ENCODE data around the gene RAB36. TPM values are rescaled to one million over a fixed set of nuclear protein-coding genes. Genes with fewer than 3 reads are reported as not detected.

The RAB36 gene
- polyA plus RNA-seq, 2 of the 4 experiments (the other 2 are of a cell fraction), result 2.5 to 4.0 TPM

DNA sequence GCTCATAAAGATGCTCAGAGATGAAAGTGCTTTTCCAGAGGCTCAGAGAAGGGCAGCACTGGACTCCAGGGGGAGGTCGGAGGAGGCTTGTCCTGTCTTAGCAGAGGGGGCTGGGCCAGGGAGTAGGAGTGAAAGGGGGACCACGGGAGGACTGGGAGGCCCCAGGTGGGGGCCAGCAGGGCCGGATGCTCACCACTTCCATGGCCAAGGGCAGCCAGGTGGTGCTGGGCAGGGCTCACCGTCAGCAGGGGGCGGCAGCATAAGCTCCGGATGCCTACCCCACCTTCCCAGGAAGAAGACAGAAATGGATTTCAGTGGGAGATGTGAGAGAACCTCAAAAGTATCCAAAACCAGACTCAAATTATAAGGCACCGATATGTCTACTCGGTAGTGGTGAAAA, 11.0 kb downstream of the RAB36 start:
- no peak overlapping the region for H3K27ac ChIP-seq
- TF ChIP-seq, protein P1, sequence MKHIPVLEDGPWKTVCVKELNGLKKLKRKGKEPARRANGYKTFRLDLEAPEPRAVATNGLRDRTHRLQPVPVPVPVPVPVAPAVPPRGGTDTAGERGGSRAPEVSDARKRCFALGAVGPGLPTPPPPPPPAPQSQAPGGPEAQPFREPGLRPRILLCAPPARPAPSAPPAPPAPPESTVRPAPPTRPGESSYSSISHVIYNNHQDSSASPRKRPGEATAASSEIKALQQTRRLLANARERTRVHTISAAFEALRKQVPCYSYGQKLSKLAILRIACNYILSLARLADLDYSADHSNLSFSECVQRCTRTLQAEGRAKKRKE (CRISPR knock-in tag; IDR thresholded peaks at IDR 0.05; ENCODE audit: low read depth), result no peak
- TF ChIP-seq RAD21 (conservative IDR thresholded peaks at IDR 0.05 in 1 of 2, IDR thresholded peaks at IDR 0.05 in 1 of 2), result no peak
- TF ChIP-seq, protein P2, sequence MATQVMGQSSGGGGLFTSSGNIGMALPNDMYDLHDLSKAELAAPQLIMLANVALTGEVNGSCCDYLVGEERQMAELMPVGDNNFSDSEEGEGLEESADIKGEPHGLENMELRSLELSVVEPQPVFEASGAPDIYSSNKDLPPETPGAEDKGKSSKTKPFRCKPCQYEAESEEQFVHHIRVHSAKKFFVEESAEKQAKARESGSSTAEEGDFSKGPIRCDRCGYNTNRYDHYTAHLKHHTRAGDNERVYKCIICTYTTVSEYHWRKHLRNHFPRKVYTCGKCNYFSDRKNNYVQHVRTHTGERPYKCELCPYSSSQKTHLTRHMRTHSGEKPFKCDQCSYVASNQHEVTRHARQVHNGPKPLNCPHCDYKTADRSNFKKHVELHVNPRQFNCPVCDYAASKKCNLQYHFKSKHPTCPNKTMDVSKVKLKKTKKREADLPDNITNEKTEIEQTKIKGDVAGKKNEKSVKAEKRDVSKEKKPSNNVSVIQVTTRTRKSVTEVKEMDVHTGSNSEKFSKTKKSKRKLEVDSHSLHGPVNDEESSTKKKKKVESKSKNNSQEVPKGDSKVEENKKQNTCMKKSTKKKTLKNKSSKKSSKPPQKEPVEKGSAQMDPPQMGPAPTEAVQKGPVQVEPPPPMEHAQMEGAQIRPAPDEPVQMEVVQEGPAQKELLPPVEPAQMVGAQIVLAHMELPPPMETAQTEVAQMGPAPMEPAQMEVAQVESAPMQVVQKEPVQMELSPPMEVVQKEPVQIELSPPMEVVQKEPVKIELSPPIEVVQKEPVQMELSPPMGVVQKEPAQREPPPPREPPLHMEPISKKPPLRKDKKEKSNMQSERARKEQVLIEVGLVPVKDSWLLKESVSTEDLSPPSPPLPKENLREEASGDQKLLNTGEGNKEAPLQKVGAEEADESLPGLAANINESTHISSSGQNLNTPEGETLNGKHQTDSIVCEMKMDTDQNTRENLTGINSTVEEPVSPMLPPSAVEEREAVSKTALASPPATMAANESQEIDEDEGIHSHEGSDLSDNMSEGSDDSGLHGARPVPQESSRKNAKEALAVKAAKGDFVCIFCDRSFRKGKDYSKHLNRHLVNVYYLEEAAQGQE (IDR thresholded peaks at IDR 0.05), result no peak
- TF ChIP-seq TP53 (CRISPR knock-in tag; IDR thresholded peaks at IDR 0.05), result no peak
- TF ChIP-seq, protein P3, sequence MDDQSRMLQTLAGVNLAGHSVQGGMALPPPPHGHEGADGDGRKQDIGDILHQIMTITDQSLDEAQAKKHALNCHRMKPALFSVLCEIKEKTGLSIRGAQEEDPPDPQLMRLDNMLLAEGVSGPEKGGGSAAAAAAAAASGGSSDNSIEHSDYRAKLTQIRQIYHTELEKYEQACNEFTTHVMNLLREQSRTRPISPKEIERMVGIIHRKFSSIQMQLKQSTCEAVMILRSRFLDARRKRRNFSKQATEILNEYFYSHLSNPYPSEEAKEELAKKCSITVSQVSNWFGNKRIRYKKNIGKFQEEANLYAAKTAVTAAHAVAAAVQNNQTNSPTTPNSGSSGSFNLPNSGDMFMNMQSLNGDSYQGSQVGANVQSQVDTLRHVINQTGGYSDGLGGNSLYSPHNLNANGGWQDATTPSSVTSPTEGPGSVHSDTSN (IDR thresholded peaks at IDR 0.05), result no peak
- TF ChIP-seq RNF2 (IDR thresholded peaks at IDR 0.05; ENCODE audit: borderline replicate concordance, low read depth), result no peak
- no peak for TF ChIP-seq ZC3H11A (IDR thresholded peaks at IDR 0.05)
- TF ChIP-seq HOXB5 (CRISPR knock-in tag; IDR thresholded peaks at IDR 0.05), result no peak
- TF ChIP-seq EP300 (IDR thresholded peaks at IDR 0.05), result no peak
- TF ChIP-seq CEBPB (IDR thresholded peaks at IDR 0.05), result no peak
- no peak for TF ChIP-seq ZSCAN20 (CRISPR knock-in tag; IDR thresholded peaks at IDR 0.05)
- no peak for TF ChIP-seq FOSL2 (IDR thresholded peaks at IDR 0.05)
- no peak for TF ChIP-seq FOSL2 (CRISPR knock-in tag; IDR thresholded peaks at IDR 0.05)
- no peak for TF ChIP-seq JUN (IDR thresholded peaks at IDR 0.05)
- no peak for TF ChIP-seq HOXB13 (CRISPR knock-in tag; IDR thresholded peaks at IDR 0.05; ENCODE audit: low read depth)
- TF ChIP-seq RFX5 (IDR thresholded peaks at IDR 0.05), result no peak
- TF ChIP-seq NFE2L2 (conservative IDR thresholded peaks at IDR 0.05; ENCODE audit: low read length), result no peak
- TF ChIP-seq SREBF2 (IDR thresholded peaks at IDR 0.05), result no peak
- no peaks in the 10 kb centered on the region for H3K9me3 ChIP-seq
- ChIA-PET POLR2A (no interaction called here), CTCF (interaction anchor here (0.6 to 1.5 kb wide), 4 partner anchors 10 to 125 kb away, joined by 3 to 6 read pairs (median 4); no protein-coding TSS in a partner anchor)
- ATAC-seq (peak in 1 of 2 experiments; percentile 49; a peak in 4 of 6 replicates), FAIRE-seq (no peak), DNase-seq (ENCODE audit: low read depth in 1 of 2, low spot score in 1 of 2) (no peak)
- H3K4me3 ChIP-seq, result no peak overlapping the region
- WGBS (ENCODE audit: missing lambda C conversion rate), result 57% methylated on average over 5 of the region's 8 CpGs
- no peaks in the 10 kb centered on the region for H3K4me1 ChIP-seq
- no peak overlapping the region for H3K4me2 ChIP-seq

DNA sequence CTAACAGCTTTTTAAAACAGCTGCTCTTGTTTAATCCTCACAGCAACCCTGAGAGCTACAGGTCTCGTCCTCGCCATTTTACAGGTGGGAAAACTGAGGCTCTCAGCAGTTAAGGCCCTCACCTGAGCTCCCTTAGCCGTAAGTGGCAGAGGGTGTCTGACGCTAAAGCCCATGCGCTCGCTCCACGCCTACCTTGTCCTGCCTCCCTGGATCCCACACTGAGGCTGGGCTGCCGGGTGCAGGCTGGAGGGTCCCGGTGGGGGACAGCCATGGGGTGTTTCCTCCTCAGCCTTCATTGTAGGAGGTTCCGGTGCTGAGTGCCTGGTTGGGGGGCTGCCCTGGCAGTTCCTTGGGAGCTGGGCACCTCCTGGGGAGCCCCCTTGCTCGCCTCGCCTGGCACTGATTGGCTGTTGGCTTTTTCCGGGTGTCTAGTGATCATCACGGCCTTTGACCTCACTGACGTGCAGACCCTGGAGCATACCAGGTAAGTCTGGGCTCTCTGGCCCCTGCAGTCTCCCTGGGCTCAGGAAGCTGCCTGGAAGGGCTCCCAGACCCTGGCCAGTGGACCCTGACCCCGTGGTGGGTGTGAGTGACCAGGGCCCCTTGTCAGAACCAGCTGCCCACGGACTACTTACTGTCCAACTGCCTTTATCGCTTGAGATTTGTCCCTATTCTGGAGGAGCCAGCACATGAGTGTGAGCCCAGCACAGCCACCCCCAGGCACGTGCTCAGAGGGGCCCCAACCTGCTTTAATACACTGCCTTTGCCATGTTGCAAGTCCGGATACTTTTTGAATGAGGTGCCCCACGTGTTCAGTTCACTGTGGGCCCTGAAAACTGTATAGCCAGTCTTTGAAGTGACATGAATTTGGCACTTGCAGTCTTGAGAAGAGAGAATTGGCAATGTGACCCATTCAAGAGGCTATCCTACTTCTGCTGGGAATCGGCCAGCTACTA, 12.6 kb downstream of the RAB36 start:
- no peaks in the 10 kb centered on the region for H3K9me3 ChIP-seq
- CTCF ChIA-PET, result no interaction called here
- WGBS (ENCODE audit: missing lambda C conversion rate), result 89% methylated on average over 14 of the region's 22 CpGs
- POLR2A ChIA-PET, result no interaction called here
- FAIRE-seq (no peak), DNase-seq (ENCODE audit: low read depth in 1 of 2, low spot score in 1 of 2) (no peak), ATAC-seq (no peak)
- TF ChIP-seq CHD4 (IDR thresholded peaks at IDR 0.05; ENCODE audit: borderline replicate concordance) (no peak), KDM5A (IDR thresholded peaks at IDR 0.05) (no peak), SMC3 (IDR thresholded peaks at IDR 0.05) (no peak), HDAC2 (IDR thresholded peaks at IDR 0.05) (no peak), ZSCAN20 (CRISPR knock-in tag; IDR thresholded peaks at IDR 0.05) (no peak), POLR2AphosphoS2 (conservative IDR thresholded peaks at IDR 0.05; ENCODE audit: low read length) (no peak), JUNB (IDR thresholded peaks at IDR 0.05) (no peak), HOXB13 (CRISPR knock-in tag; IDR thresholded peaks at IDR 0.05; ENCODE audit: low read depth) (no peak), RFX5 (IDR thresholded peaks at IDR 0.05) (no peak)
- TF ChIP-seq, protein P4, sequence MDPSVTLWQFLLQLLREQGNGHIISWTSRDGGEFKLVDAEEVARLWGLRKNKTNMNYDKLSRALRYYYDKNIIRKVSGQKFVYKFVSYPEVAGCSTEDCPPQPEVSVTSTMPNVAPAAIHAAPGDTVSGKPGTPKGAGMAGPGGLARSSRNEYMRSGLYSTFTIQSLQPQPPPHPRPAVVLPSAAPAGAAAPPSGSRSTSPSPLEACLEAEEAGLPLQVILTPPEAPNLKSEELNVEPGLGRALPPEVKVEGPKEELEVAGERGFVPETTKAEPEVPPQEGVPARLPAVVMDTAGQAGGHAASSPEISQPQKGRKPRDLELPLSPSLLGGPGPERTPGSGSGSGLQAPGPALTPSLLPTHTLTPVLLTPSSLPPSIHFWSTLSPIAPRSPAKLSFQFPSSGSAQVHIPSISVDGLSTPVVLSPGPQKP (IDR thresholded peaks at IDR 0.05; ENCODE audit: low read depth, low read length), result no peak
- TF ChIP-seq, protein P5, sequence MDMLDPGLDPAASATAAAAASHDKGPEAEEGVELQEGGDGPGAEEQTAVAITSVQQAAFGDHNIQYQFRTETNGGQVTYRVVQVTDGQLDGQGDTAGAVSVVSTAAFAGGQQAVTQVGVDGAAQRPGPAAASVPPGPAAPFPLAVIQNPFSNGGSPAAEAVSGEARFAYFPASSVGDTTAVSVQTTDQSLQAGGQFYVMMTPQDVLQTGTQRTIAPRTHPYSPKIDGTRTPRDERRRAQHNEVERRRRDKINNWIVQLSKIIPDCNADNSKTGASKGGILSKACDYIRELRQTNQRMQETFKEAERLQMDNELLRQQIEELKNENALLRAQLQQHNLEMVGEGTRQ (IDR thresholded peaks at IDR 0.05), result no peak
- TF ChIP-seq, protein P6, sequence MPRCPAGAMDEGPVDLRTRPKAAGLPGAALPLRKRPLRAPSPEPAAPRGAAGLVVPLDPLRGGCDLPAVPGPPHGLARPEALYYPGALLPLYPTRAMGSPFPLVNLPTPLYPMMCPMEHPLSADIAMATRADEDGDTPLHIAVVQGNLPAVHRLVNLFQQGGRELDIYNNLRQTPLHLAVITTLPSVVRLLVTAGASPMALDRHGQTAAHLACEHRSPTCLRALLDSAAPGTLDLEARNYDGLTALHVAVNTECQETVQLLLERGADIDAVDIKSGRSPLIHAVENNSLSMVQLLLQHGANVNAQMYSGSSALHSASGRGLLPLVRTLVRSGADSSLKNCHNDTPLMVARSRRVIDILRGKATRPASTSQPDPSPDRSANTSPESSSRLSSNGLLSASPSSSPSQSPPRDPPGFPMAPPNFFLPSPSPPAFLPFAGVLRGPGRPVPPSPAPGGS (IDR thresholded peaks at IDR 0.05), result no peak
- H3K4me1 ChIP-seq, result no peaks in the 10 kb centered on the region
- H3K4me3 ChIP-seq, result no peak overlapping the region
- no peak overlapping the region for H3K27ac ChIP-seq
- no peak overlapping the region for H3K4me2 ChIP-seq
